Measurements from ENCODE around the gene PGLYRP3. TPM values are rescaled to one million over a fixed set of nuclear protein-coding genes. Genes with fewer than 3 reads are reported as not detected.
A peak's percentile ranks its signal among the peaks of the same experiment; 100 is the strongest.
"Not testable (repeated sequence)": the region's sequence is repeated elsewhere in the genome, so short reads cannot be mapped to it uniquely, and the experiment has no call there.

PGLYRP3 gene
- polyA plus RNA-seq, 2 donors: 9.9 to 21.5 TPM

DNA sequence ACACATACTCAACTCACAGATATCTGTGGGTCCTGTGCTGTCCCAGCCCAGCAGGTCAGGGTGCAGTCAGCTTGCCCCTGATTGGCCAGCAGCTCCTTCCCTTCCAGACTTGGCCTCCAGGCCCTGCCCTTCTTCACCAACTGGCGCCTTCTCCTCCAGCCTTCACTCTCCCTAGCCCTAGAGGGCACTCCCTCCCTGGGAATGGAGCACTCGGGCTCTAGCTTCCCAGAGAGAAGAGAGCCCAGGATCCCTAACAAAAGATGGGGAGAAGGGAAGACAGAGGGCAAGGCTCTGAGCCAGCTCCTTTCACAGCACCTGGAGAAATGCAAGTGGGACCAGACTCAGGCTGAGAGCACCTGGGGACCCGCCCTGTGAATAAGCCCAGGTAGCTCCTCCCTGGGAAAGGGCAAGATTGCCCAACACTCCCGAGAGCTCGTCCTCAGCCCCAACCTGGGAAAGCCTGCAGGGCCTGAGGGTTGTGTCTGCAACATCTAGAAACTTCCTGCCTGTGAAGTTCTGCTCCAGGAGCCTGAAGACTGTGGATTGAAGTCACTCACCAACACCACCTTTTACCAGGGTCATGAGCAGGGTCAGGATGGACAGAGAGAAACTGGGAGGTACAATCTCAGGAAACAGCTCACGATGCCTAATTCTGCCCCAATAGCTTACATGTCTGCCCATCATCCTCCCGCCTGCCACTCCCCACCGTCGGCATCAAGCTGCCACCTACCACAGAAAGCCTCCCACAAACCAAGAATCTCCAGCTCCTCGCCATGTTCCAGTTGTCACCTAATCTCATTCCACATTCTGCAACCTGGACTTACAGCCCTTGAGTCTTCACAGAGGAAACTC lies 36.0 kb upstream of the PGLYRP3 start, which contains the start of gene PGLYRP4:
Gene PGLYRP4 (minus strand): TSS at position 331 of the 852 bp plus-strand sequence. CDS start 909 bp downstream, outside the sequence.
- Histone ChIP-seq H3K36me3 (ENCODE audit: control insufficient read depth in 2 of 2, insufficient read depth in 2 of 2, low read length in 1 of 2) (no peaks in the 10 kb centered on the region), H3K27me3 (ENCODE audit: control insufficient read depth in 1 of 2, insufficient read depth in 2 of 2, low read length in 2 of 2) (no peaks in the 10 kb centered on the region), H3K27ac (ENCODE audit: low read depth in 2 of 2, low read length in 1 of 2) (peak within 1 kb of the TSS; percentile 51 to 77), H3K9me3 (ENCODE audit: control insufficient read depth in 2 of 2, insufficient read depth in 1 of 2, low read depth in 1 of 2, low read length in 1 of 2) (no peaks in the 10 kb centered on the region), H3K4me1 (ENCODE audit: control insufficient read depth in 2 of 2, insufficient read depth in 2 of 2, low read length in 1 of 2) (peaks cover 0 to 18% of the 10 kb centered on the region in 2 donors), H3K4me3 (ENCODE audit: low read depth in 1 of 2, low read length in 2 of 2) (no peak within 1 kb of the TSS)
- 45% methylated on average over 10 of the region's 10 CpGs for WGBS, 2 donors

DNA sequence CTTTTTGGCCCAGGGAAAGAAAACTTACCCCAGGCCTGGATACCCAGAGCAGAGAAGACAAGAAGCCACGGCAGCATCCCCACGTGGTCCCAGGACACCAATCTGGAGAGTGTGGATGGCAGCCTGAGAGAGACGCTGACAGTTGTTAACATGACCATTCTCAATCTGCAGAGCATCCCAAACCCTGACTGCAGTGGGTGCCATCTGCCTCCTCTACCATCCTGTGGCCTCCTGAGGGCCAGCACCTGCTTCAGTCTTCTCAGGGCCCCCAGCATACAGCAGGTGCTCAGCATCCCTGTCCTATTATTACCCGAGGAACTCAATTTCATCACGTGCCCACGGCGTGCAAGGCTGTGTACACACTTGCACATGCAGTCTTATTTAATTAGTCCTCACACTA lies 35.1 kb upstream of the PGLYRP3 start:
- Histone ChIP-seq H3K36me3 (ENCODE audit: control insufficient read depth in 2 of 2, insufficient read depth in 2 of 2, low read length in 1 of 2) (no peaks in the 10 kb centered on the region), H3K27ac (ENCODE audit: low read depth in 2 of 2, low read length in 1 of 2) (peak overlapping the region in 1 of 2 donors; percentile 77), H3K4me3 (ENCODE audit: low read depth in 1 of 2, low read length in 2 of 2) (no peak overlapping the region), H3K9me3 (ENCODE audit: control insufficient read depth in 2 of 2, insufficient read depth in 1 of 2, low read depth in 1 of 2, low read length in 1 of 2) (no peaks in the 10 kb centered on the region), H3K4me1 (ENCODE audit: control insufficient read depth in 2 of 2, insufficient read depth in 2 of 2, low read length in 1 of 2) (peaks cover 0 to 23% of the 10 kb centered on the region in 2 donors), H3K27me3 (ENCODE audit: control insufficient read depth in 1 of 2, insufficient read depth in 2 of 2, low read length in 2 of 2) (no peaks in the 10 kb centered on the region)
- 56 to 65% methylated on average over 7 of the region's 7 CpGs for WGBS, 2 donors

DNA sequence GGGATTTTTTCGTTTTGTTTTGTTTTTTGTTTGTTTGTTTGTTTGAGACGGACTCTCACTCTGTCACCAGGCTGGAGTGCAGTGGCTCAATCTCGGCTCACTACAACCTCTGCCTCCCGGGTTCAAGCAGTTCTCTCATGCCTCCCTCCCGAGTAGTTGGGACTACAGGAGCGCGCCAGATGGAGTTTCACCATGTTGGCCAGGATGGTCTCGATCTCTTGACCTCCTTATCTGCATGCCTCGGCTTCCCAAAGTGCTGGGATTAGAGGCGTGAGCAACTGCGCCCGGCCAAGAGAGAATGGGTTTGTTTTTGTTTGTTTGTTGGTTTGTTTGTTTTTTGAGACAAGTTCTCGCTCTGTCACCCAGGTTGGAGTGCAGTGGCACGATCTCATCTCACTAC lies 34.3 kb upstream of the PGLYRP3 start:
- WGBS, 2 donors: 70 to 81% methylated on average over 14 of the region's 14 CpGs

DNA sequence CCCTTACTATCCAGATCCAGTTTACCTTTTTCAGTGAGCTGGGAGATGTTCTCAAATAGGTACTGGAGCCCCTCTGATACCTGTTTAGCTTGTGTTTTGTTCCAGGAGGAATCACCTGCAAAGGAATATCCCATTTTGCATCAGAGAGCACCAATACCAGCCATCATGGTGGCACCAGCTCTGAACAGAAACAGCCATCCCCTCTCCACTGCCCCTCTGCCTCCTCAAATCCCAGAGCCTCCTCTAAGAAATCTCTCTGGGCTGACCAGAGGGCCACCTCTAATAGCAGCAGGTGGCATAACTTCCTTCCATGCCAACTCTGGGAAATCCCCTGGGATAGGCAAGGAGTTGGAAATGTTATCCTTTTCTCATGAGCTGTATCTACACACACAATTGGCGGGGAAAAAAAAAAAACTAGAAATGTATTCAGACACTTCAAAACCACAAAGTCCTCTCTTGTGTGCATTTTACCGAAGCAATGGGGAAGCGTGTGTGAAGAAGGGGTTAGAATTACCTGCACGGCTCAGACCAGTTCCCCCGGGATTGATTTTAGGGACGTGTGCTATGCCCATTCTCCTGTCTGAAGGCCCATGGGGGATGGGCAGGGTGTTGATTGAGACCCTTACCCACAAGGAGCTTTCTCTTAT lies 33.4 kb upstream of the PGLYRP3 start:
- no peaks in the 10 kb centered on the region for H3K9me3 ChIP-seq (ENCODE audit: control insufficient read depth in 2 of 2, insufficient read depth in 1 of 2, low read depth in 1 of 2, low read length in 1 of 2)
- 45 to 46% methylated on average over 6 of the region's 6 CpGs for WGBS, 2 donors
- H3K27me3 ChIP-seq (ENCODE audit: control insufficient read depth in 1 of 2, insufficient read depth in 2 of 2, low read length in 2 of 2): no peaks in the 10 kb centered on the region

More for the DNA sequence above, 34.3 kb upstream of the PGLYRP3 start:
- H3K27ac ChIP-seq (ENCODE audit: low read depth in 2 of 2, low read length in 1 of 2); H3K4me3 ChIP-seq (ENCODE audit: low read depth in 1 of 2, low read length in 2 of 2); H3K36me3 ChIP-seq (ENCODE audit: control insufficient read depth in 2 of 2, insufficient read depth in 2 of 2, low read length in 1 of 2); H3K9me3 ChIP-seq (ENCODE audit: control insufficient read depth in 2 of 2, insufficient read depth in 1 of 2, low read depth in 1 of 2, low read length in 1 of 2); H3K27me3 ChIP-seq (ENCODE audit: control insufficient read depth in 1 of 2, insufficient read depth in 2 of 2, low read length in 2 of 2): not testable (repeated sequence)
- H3K4me1 ChIP-seq (ENCODE audit: control insufficient read depth in 2 of 2, insufficient read depth in 2 of 2, low read length in 1 of 2): peaks cover 0 to 23% of the 10 kb centered on the region in 2 donors

DNA sequence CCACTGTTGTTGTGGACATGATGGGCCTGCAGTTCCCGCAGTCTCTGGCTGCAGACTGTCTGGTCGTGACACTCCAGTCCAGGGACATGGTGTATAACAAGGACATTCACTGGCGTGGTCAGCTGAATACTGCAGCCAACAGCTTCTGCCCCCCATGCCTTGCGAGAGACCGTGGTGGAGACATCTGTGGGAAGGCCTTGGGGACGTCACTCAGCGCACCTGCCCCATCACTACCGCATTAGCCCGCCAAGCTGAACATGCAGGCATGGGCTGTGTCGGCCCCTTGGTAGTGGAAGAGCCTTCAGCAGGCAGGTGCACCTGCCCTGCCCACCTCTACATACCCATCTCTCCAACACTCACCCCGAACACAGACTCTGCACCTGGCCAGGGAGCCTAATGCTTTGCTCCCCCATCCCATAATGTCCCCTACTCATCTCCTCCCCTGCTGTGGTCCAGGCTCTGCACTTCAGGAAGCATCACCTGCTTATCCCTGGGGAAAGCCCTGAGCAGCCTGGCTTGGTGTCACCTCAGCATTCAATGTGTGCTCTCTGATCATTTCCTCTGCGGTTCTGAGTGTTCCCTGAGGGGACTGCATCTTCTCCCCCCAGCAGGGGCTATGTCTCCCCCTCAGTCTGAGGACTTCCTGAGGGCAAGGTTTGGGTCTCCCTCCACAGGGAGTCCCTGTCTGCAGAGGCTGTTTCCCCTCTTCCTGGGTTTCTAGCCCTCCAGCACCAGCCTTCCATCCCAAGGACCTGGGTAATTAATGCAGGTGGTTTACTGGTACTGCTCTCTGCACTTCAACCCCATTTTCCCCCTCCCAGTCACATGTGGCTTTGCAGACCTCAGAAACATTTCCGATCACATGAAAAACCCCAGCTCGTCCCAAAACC lies 32.7 kb upstream of the PGLYRP3 start:
- H3K27me3 ChIP-seq (ENCODE audit: control insufficient read depth in 1 of 2, insufficient read depth in 2 of 2, low read length in 2 of 2): no peaks in the 10 kb centered on the region
- no peaks in the 10 kb centered on the region for H3K9me3 ChIP-seq (ENCODE audit: control insufficient read depth in 2 of 2, insufficient read depth in 1 of 2, low read depth in 1 of 2, low read length in 1 of 2)
- no peak overlapping the region for H3K27ac ChIP-seq (ENCODE audit: low read depth in 2 of 2, low read length in 1 of 2)
- H3K36me3 ChIP-seq (ENCODE audit: control insufficient read depth in 2 of 2, insufficient read depth in 2 of 2, low read length in 1 of 2): no peaks in the 10 kb centered on the region
- 79 to 84% methylated on average over 14 of the region's 14 CpGs for WGBS, 2 donors
- H3K4me1 ChIP-seq (ENCODE audit: control insufficient read depth in 2 of 2, insufficient read depth in 2 of 2, low read length in 1 of 2): peaks cover 0 to 23% of the 10 kb centered on the region in 2 donors
- H3K4me3 ChIP-seq (ENCODE audit: low read depth in 1 of 2, low read length in 2 of 2): no peak overlapping the region

More for the DNA sequence above, 33.4 kb upstream of the PGLYRP3 start:
- no peak overlapping the region for H3K4me3 ChIP-seq (ENCODE audit: low read depth in 1 of 2, low read length in 2 of 2)
- H3K27ac ChIP-seq (ENCODE audit: low read depth in 2 of 2, low read length in 1 of 2): no peak overlapping the region
- peaks cover 0 to 23% of the 10 kb centered on the region in 2 donors for H3K4me1 ChIP-seq (ENCODE audit: control insufficient read depth in 2 of 2, insufficient read depth in 2 of 2, low read length in 1 of 2)
- H3K36me3 ChIP-seq (ENCODE audit: control insufficient read depth in 2 of 2, insufficient read depth in 2 of 2, low read length in 1 of 2): no peaks in the 10 kb centered on the region

DNA sequence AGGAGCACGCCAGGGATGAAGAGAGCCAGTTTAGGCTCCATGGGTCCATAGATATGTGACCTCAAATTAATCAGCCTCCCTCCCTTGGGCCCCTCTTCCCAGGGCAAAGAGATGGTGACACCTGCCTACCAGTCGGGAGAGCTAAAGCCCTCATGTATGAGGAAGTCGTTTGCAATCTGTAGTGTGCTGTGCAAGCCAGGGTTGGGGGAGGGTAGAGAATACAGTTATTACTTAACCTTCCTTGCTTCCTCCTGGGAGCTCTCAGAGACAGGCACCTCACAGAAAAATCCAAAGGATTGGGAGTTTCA lies 31.9 kb upstream of the PGLYRP3 start:
- WGBS, 2 donors: 37 to 44% methylated on average over 3 of the region's 3 CpGs
- Histone ChIP-seq H3K36me3 (ENCODE audit: control insufficient read depth in 2 of 2, insufficient read depth in 2 of 2, low read length in 1 of 2) (no peaks in the 10 kb centered on the region), H3K9me3 (ENCODE audit: control insufficient read depth in 2 of 2, insufficient read depth in 1 of 2, low read depth in 1 of 2, low read length in 1 of 2) (no peaks in the 10 kb centered on the region), H3K4me1 (ENCODE audit: control insufficient read depth in 2 of 2, insufficient read depth in 2 of 2, low read length in 1 of 2) (peaks cover 0 to 21% of the 10 kb centered on the region in 2 donors), H3K27ac (ENCODE audit: low read depth in 2 of 2, low read length in 1 of 2) (peak overlapping the region in 1 of 2 donors; percentile 48), H3K27me3 (ENCODE audit: control insufficient read depth in 1 of 2, insufficient read depth in 2 of 2, low read length in 2 of 2) (no peaks in the 10 kb centered on the region), H3K4me3 (ENCODE audit: low read depth in 1 of 2, low read length in 2 of 2) (no peak overlapping the region)

DNA sequence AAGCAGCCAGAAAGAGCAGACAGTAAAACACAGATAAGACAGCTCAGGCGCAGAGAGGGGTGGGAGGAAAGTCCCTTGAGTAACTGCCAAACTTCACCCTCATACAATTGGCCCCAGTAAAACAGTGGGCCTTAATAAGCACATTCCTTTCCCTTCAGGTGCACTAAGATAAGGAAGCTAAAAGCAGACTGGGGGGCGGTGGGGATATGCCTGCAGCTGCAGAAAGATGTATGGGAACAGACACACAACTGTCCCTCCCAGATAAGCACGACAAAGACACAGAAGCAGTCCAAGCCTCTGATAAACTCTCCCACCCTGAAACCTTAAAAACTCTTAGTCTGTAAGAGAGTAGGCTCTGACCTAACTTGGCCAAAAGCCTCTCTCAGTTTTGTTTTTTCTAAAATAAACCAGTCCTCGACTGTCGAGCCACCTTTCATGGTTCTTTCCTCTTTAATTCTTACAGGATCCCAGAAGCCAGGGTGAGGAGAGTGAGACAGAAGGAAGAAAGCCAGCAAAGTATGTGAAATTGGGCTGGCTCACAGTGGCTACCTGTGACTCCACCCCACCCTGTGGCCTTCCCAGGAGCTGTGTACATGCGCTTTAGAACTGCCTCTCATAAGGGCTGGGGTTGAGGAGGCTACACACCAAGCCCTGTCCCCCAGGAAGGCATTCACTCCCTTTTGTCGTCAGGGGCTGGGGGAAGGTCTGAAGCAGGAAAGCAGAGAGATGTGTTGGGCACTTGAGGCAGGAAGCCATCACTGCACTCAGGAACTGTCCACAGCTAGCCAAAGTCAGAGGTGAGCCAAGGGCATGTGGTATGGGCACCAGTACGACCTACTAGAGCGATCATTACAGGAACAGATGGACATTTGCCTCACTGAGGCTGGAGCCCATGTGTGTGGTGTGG lies 31.3 kb upstream of the PGLYRP3 start:
- Histone ChIP-seq H3K27ac (ENCODE audit: low read depth in 2 of 2, low read length in 1 of 2) (peak overlapping the region in 1 of 2 donors; percentile 48), H3K36me3 (ENCODE audit: control insufficient read depth in 2 of 2, insufficient read depth in 2 of 2, low read length in 1 of 2) (no peaks in the 10 kb centered on the region), H3K4me1 (ENCODE audit: control insufficient read depth in 2 of 2, insufficient read depth in 2 of 2, low read length in 1 of 2) (peaks cover 0 to 16% of the 10 kb centered on the region in 2 donors), H3K9me3 (ENCODE audit: control insufficient read depth in 2 of 2, insufficient read depth in 1 of 2, low read depth in 1 of 2, low read length in 1 of 2) (no peaks in the 10 kb centered on the region), H3K27me3 (ENCODE audit: control insufficient read depth in 1 of 2, insufficient read depth in 2 of 2, low read length in 2 of 2) (no peaks in the 10 kb centered on the region), H3K4me3 (ENCODE audit: low read depth in 1 of 2, low read length in 2 of 2) (no peak overlapping the region)
- 39 to 52% methylated on average over 9 of the region's 9 CpGs for WGBS, 2 donors

DNA sequence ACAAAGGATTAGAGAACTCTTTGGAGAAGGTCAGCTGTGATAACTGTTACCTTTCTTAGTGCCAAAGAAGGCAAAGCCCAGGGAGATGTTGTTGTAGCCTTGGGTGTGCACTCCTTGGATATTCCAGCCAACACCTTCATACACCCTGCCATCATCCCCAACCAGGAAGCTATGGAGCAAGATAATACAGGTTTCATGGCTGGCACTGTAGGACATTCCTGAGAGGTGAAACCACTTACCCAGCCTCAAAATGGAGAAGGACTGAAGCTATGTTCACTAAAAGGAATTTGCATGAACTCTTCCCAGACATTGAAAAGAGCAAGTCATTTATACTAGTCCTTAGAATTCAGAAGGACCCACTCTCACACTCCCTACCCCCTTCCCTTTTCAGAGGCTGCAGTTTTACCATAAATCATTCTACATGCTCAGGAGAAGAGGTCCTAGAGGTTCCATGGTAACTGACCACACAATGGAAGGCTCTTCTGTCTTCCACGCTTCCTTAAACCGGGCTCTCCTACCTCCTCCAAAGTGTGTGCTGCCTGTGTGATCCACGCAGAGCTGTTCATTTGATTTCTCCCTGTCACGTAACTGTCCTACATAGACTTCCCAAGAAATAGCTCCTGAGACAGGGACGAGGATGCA lies 30.4 kb upstream of the PGLYRP3 start:
- Histone ChIP-seq H3K4me3 (ENCODE audit: low read depth in 1 of 2, low read length in 2 of 2) (no peak overlapping the region), H3K27ac (ENCODE audit: low read depth in 2 of 2, low read length in 1 of 2) (peak overlapping the region; percentile 36 to 41), H3K9me3 (ENCODE audit: control insufficient read depth in 2 of 2, insufficient read depth in 1 of 2, low read depth in 1 of 2, low read length in 1 of 2) (no peaks in the 10 kb centered on the region), H3K4me1 (ENCODE audit: control insufficient read depth in 2 of 2, insufficient read depth in 2 of 2, low read length in 1 of 2) (peaks cover 0 to 12% of the 10 kb centered on the region in 2 donors), H3K36me3 (ENCODE audit: control insufficient read depth in 2 of 2, insufficient read depth in 2 of 2, low read length in 1 of 2) (no peaks in the 10 kb centered on the region), H3K27me3 (ENCODE audit: control insufficient read depth in 1 of 2, insufficient read depth in 2 of 2, low read length in 2 of 2) (no peaks in the 10 kb centered on the region)
- 41 to 54% methylated on average over 5 of the region's 5 CpGs for WGBS, 2 donors
